Muscle of leg (tissue), 11 donors: ENCODE measurements around the gene CNTN2. TPM values are rescaled to one million over a fixed set of nuclear protein-coding genes. Genes with fewer than 3 reads are reported as not detected.

Experiments used
- DNase-seq: peaks from one replicate; pipeline ENCODE4 v3.0.0; 2013
- H3K27ac ChIP-seq: one replicate; pipeline ENCODE4 v1.5.1; 2013; ENCODE audit warnings: mild to moderate bottlenecking, low read length, control low read depth
- H3K27me3 ChIP-seq: one replicate; pipeline ENCODE4 v1.6.1; 2013; ENCODE audit warnings: low read length; ENCODE audit not compliant: control insufficient read depth, insufficient read depth
- H3K36me3 ChIP-seq: one replicate; pipeline ENCODE4 v1.6.1; 2013; ENCODE audit warnings: low read length; ENCODE audit not compliant: control insufficient read depth, insufficient read depth
- H3K4me1 ChIP-seq: one replicate; pipeline ENCODE4 v1.6.1; 2013; ENCODE audit warnings: low read length; ENCODE audit not compliant: control insufficient read depth, insufficient read depth
- H3K4me3 ChIP-seq: one replicate; pipeline ENCODE4 v1.5.1; 2013; ENCODE audit warnings: low read length, control low read depth
- H3K9me3 ChIP-seq: replicated peaks from 2 replicates; pipeline ENCODE4 v1.6.1; 2013; ENCODE audit warnings: low read depth, low read length; ENCODE audit not compliant: control insufficient read depth
- WGBS: methylation state at CpG from one replicate; pipeline ENCODE4 v1.1.5; 2013; ENCODE audit warnings: missing lambda C conversion rate; ENCODE audit not compliant: insufficient coverage; 5-methylcytosine and 5-hydroxymethylcytosine counted together
- polyA plus RNA-seq, 8 donors: library from polyadenylated mRNA; unstranded; fragments of 120-200 nt; gene quantifications; one replicate each; pipeline versions ENCODE4 v1.2.1 to v1.2.3, GENCODE V29; 2013; ENCODE audit warnings: inconsistent platforms in 1 of 8, low replicate concordance in 1 of 8; ENCODE audit not compliant: insufficient read length in 8 of 8, insufficient read depth in 1 of 8
- total RNA-seq: library from RNA; stranded (reverse); fragments of 120-200 nt; gene quantifications from one replicate; pipeline ENCODE4 v1.2.4, GENCODE V29; 2013

CNTN2 gene
- total and polyA plus RNA-seq, 9 donors = 0.23 to 1.5 (median 0.79) TPM

- Histone ChIP-seq H3K9me3 (no peaks in the 10 kb centered on the region), H3K36me3 (peaks cover 5% of the 10 kb centered on the region), H3K27me3 (no peaks in the 10 kb centered on the region), H3K4me3 (no peak overlapping the region), H3K4me1 (no peaks in the 10 kb centered on the region), H3K27ac (no peak overlapping the region)
- no peak for DNase-seq
- no CpG with 5 or more reads among the region's 1 CpG for WGBS
Measured at GRCh38 chr1:205077934-205078311, 34.9 kb downstream of the CNTN2 start.

- peaks cover 22% of the 10 kb centered on the region for H3K36me3 ChIP-seq
- no CpG with 5 or more reads among the region's 4 CpGs for WGBS
Measured at GRCh38 chr1:205082431-205082830, 39.4 kb downstream of the CNTN2 start.

GRCh38 chr1:205084360-205084759 lies 41.3 kb downstream of the CNTN2 start, which contains the start of gene TMEM81:
TMEM81 (minus strand) TSS chr1:205084460; CDS start chr1:205084320, 140 bp downstream.
- Histone ChIP-seq H3K9me3 (no peaks in the 10 kb centered on the region), H3K4me1 (no peaks in the 10 kb centered on the region), H3K27ac (no peak within 1 kb of the TSS), H3K27me3 (no peaks in the 10 kb centered on the region), H3K36me3 (peaks cover 28% of the 10 kb centered on the region), H3K4me3 (no peak within 1 kb of the TSS)
- 83% methylated on average over 1 of the region's 2 CpGs for WGBS
- no peak for DNase-seq

More at GRCh38 chr1:205082431-205082830, 39.4 kb downstream of the CNTN2 start:
- Histone ChIP-seq H3K27ac (no peak overlapping the region), H3K27me3 (no peaks in the 10 kb centered on the region), H3K4me3 (no peak overlapping the region), H3K4me1 (no peaks in the 10 kb centered on the region), H3K9me3 (no peaks in the 10 kb centered on the region)
- no peak for DNase-seq

GRCh38 chr1:205088341-205088740 lies 45.3 kb downstream of the CNTN2 start:
- peaks cover 43% of the 10 kb centered on the region for H3K36me3 ChIP-seq
- no peaks in the 10 kb centered on the region for H3K9me3 ChIP-seq
- no peak overlapping the region for H3K27ac ChIP-seq
- no peak overlapping the region for H3K4me3 ChIP-seq
- no peak for DNase-seq
- H3K4me1 ChIP-seq = no peaks in the 10 kb centered on the region
- no peaks in the 10 kb centered on the region for H3K27me3 ChIP-seq
- no CpG with 5 or more reads among the region's 3 CpGs for WGBS

- Histone ChIP-seq H3K27me3 (no peaks in the 10 kb centered on the region), H3K9me3 (no peaks in the 10 kb centered on the region), H3K4me3 (no peak overlapping the region), H3K36me3 (peaks cover 45% of the 10 kb centered on the region), H3K27ac (no peak overlapping the region), H3K4me1 (no peaks in the 10 kb centered on the region)
- 69% methylated on average over 3 of the region's 4 CpGs for WGBS
- no peak for DNase-seq
Measured at GRCh38 chr1:205091043-205091740, 48.2 kb downstream of the CNTN2 start.

GRCh38 chr1:205095422-205095821 lies 52.4 kb downstream of the CNTN2 start:
- Histone ChIP-seq H3K36me3 (peaks cover 61% of the 10 kb centered on the region), H3K9me3 (no peaks in the 10 kb centered on the region), H3K4me3 (no peak overlapping the region)

GRCh38 chr1:205098242-205098641 lies 55.2 kb downstream of the CNTN2 start:
- Histone ChIP-seq H3K27me3 (no peaks in the 10 kb centered on the region), H3K27ac (no peak overlapping the region), H3K36me3 (peaks cover 53% of the 10 kb centered on the region), H3K4me1 (no peaks in the 10 kb centered on the region), H3K9me3 (no peaks in the 10 kb centered on the region), H3K4me3 (no peak overlapping the region)
- DNase-seq = no peak

More at GRCh38 chr1:205095422-205095821, 52.4 kb downstream of the CNTN2 start:
- Histone ChIP-seq H3K27ac (no peak overlapping the region), H3K4me1 (no peaks in the 10 kb centered on the region), H3K27me3 (no peaks in the 10 kb centered on the region)
- DNase-seq = no peak

- no peaks in the 10 kb centered on the region for H3K27me3 ChIP-seq
- no peak overlapping the region for H3K4me3 ChIP-seq
- H3K9me3 ChIP-seq = no peaks in the 10 kb centered on the region
- DNase-seq = no peak
- WGBS = no CpG with 5 or more reads among the region's 3 CpGs
- H3K4me1 ChIP-seq = no peaks in the 10 kb centered on the region
- peaks cover 50% of the 10 kb centered on the region for H3K36me3 ChIP-seq
- H3K27ac ChIP-seq = no peak overlapping the region
Measured at GRCh38 chr1:205102404-205102803, 59.4 kb downstream of the CNTN2 start.

GRCh38 chr1:205107327-205107726 lies 64.3 kb downstream of the CNTN2 start:
- Histone ChIP-seq H3K9me3 (no peaks in the 10 kb centered on the region), H3K4me1 (no peaks in the 10 kb centered on the region), H3K4me3 (no peak overlapping the region), H3K27me3 (no peaks in the 10 kb centered on the region), H3K36me3 (peaks cover 26% of the 10 kb centered on the region), H3K27ac (no peak overlapping the region)
- DNase-seq = no peak
- 100% methylated on average over 2 of the region's 4 CpGs for WGBS

- peaks cover 27% of the 10 kb centered on the region for H3K36me3 ChIP-seq
- H3K9me3 ChIP-seq = no peaks in the 10 kb centered on the region
- no peaks in the 10 kb centered on the region for H3K27me3 ChIP-seq
- no peak overlapping the region for H3K27ac ChIP-seq
- no CpG with 5 or more reads among the region's 4 CpGs for WGBS
- H3K4me1 ChIP-seq = no peaks in the 10 kb centered on the region
- H3K4me3 ChIP-seq = no peak overlapping the region
- no peak for DNase-seq
Measured at GRCh38 chr1:205108464-205108863, 65.5 kb downstream of the CNTN2 start.

GRCh38 chr1:205109269-205109668 lies 66.3 kb downstream of the CNTN2 start:
- Histone ChIP-seq H3K9me3 (no peaks in the 10 kb centered on the region), H3K36me3 (peaks cover 28% of the 10 kb centered on the region)
- WGBS = no CpG with 5 or more reads among the region's 1 CpG

More at GRCh38 chr1:205109269-205109668, 66.3 kb downstream of the CNTN2 start:
- no peaks in the 10 kb centered on the region for H3K27me3 ChIP-seq
- DNase-seq = no peak
- H3K27ac ChIP-seq = no peak overlapping the region
- H3K4me1 ChIP-seq = no peaks in the 10 kb centered on the region
- no peak overlapping the region for H3K4me3 ChIP-seq
